Liver (tissue), 9 donors: ENCODE measurements around the gene LAMC2. TPM values are rescaled to one million over a fixed set of nuclear protein-coding genes. Genes with fewer than 3 reads are reported as not detected.

ENCODE experiments used
- DNase-seq: peaks from one replicate; pipeline ENCODE4 v3.0.0-alpha.2; 2017; ENCODE audit warnings: low spot score
- H3K27ac ChIP-seq, 2 donors: one replicate each; pipeline ENCODE4 v1.7.0; 2013; ENCODE audit warnings: inconsistent platforms in 2 of 2, low read length in 2 of 2, control low read depth in 1 of 2, low read depth in 1 of 2, mild to moderate bottlenecking in 1 of 2
- H3K27me3 ChIP-seq, 4 donors: one replicate each; pipeline versions ENCODE4 v1.6.1 to v1.7.0; 2013; ENCODE audit warnings: low read length in 3 of 4, inconsistent platforms in 1 of 4, mild to moderate bottlenecking in 1 of 4, moderate library complexity in 1 of 4; ENCODE audit not compliant: control insufficient read depth in 4 of 4, insufficient read depth in 4 of 4
- H3K36me3 ChIP-seq, 4 donors: one replicate each; pipeline versions ENCODE4 v1.6.1 to v1.7.0; 2013; ENCODE audit warnings: low read length in 3 of 4, mild to moderate bottlenecking in 3 of 4, low read depth in 1 of 4, moderate library complexity in 1 of 4; ENCODE audit not compliant: control insufficient read depth in 4 of 4, insufficient read depth in 3 of 4
- H3K4me1 ChIP-seq, 4 donors: one replicate each; pipeline versions ENCODE4 v1.6.1 to v1.7.0; 2013; ENCODE audit warnings: low read length in 3 of 4, mild to moderate bottlenecking in 3 of 4, moderate library complexity in 1 of 4; ENCODE audit not compliant: control insufficient read depth in 4 of 4, insufficient read depth in 4 of 4
- H3K4me3 ChIP-seq, 3 donors: one replicate each; pipeline versions ENCODE4 v1.6.1 to v1.7.0; 2013; ENCODE audit warnings: low read length in 3 of 3, control low read depth in 1 of 3, low read depth in 1 of 3, mild to moderate bottlenecking in 1 of 3
- H3K9ac ChIP-seq, 2 donors: one replicate each; pipeline ENCODE4 v1.7.0; 2013; ENCODE audit warnings: low read length in 2 of 2, mild to moderate bottlenecking in 2 of 2, moderate library complexity in 2 of 2, control low read depth in 1 of 2, low read depth in 1 of 2
- H3K9me3 ChIP-seq, 4 donors: one replicate each; pipeline versions ENCODE4 v1.6.1 to v1.7.0; 2013; ENCODE audit warnings: low read length in 3 of 4; ENCODE audit not compliant: control insufficient read depth in 4 of 4
- ATF3 ChIP-seq: IDR thresholded peaks from 2 replicates; pipeline ENCODE4 v1.6.1; 2016; ENCODE audit warnings: antibody characterized with exemption
- EGR1 ChIP-seq, 2 donors: IDR thresholded peaks; 2 replicates each; pipeline ENCODE4 v1.6.1; 2016 to 2018; ENCODE audit warnings: antibody characterized with exemption in 2 of 2, low read depth in 2 of 2
- FOXA1 ChIP-seq: IDR thresholded peaks from 2 replicates; pipeline ENCODE4 v1.6.1; 2016; ENCODE audit warnings: antibody characterized with exemption
- FOXA2 ChIP-seq: IDR thresholded peaks from 2 replicates; pipeline ENCODE4 v1.6.1; 2016; ENCODE audit warnings: antibody characterized with exemption
- GABPA ChIP-seq, 2 donors: IDR thresholded peaks in 1 of 2; conservative IDR thresholded peaks in 1 of 2; 2 replicates each; pipeline ENCODE4 v1.6.1; 2016; ENCODE audit warnings: antibody characterized with exemption in 2 of 2, mild to moderate bottlenecking in 1 of 2, moderate library complexity in 1 of 2
- HNF4A ChIP-seq, 2 donors: conservative IDR thresholded peaks; 2 replicates each; pipeline ENCODE4 v1.6.1; 2016; ENCODE audit warnings: antibody characterized with exemption in 2 of 2, mild to moderate bottlenecking in 2 of 2
- HNF4G ChIP-seq: IDR thresholded peaks from 2 replicates; pipeline ENCODE4 v1.6.1; 2016; ENCODE audit warnings: antibody characterized with exemption
- JUND ChIP-seq, 2 donors: IDR thresholded peaks; 2 replicates each; pipeline ENCODE4 v1.6.1; 2016; ENCODE audit warnings: antibody characterized with exemption in 2 of 2
- NR2F2 ChIP-seq: IDR thresholded peaks from 2 replicates; pipeline ENCODE4 v1.6.1; 2016; ENCODE audit warnings: antibody characterized with exemption
- RAD21 ChIP-seq, 2 donors: IDR thresholded peaks; 2 replicates each; pipeline ENCODE4 v1.6.1; 2016; ENCODE audit warnings: antibody characterized with exemption in 2 of 2, mild to moderate bottlenecking in 2 of 2
- SP1 ChIP-seq: IDR thresholded peaks from 2 replicates; pipeline ENCODE4 v1.6.1; 2018; ENCODE audit warnings: antibody characterized with exemption, mild to moderate bottlenecking
- TAF1 ChIP-seq: conservative IDR thresholded peaks from 2 replicates; pipeline ENCODE4 v1.6.1; 2016; ENCODE audit warnings: antibody characterized with exemption, mild to moderate bottlenecking
- ZBTB33 ChIP-seq: IDR thresholded peaks from 2 replicates; pipeline ENCODE4 v1.6.1; 2016; ENCODE audit warnings: antibody characterized with exemption
- WGBS: extraction: QIAGEN DNeasy Blood & Tissue Kit; methylation state at CpG from one replicate; pipeline ENCODE4 v1.1.7; 2013; 5-methylcytosine and 5-hydroxymethylcytosine counted together
- polyA plus RNA-seq, 2 donors: library from polyadenylated mRNA; stranded (reverse) in 1 of 2; unstranded in 1 of 2; fragments of 200-250 nt in 1 of 2; fragments of >200 nt in 1 of 2; fragmentation: Nextera tagmentation in 1 of 2; extraction: Ambion mirVana in 1 of 2; gene quantifications; one replicate each; pipeline versions ENCODE4 v1.2.1 to v1.2.3, GENCODE V29; 2013 to 2015
- total RNA-seq, 2 donors: library from RNA; depleted of rRNA; stranded (reverse); fragments of >200 nt; gene quantifications; one replicate each; pipeline ENCODE4 v1.2.3, GENCODE V29; 2014
- donor health status: healthy.
- donor health status: healthy.
- donor health status: healthy.
- donor health status: healthy.
- donor health status: healthy.

Gene LAMC2
- total and polyA plus RNA-seq, 4 donors = 0.05 to 0.42 (median 0.16) TPM

GRCh38 chr1:183237046-183237445, 51.0 kb downstream of the LAMC2 start (continued):
- no peak for TF ChIP-seq ZBTB33

- H3K9me3 ChIP-seq = no peaks in the 10 kb centered on the region
- H3K9ac ChIP-seq = no peak overlapping the region
- no peak for DNase-seq
- no peaks in the 10 kb centered on the region for H3K36me3 ChIP-seq
- no peak overlapping the region for H3K27ac ChIP-seq
- no peaks in the 10 kb centered on the region for H3K27me3 ChIP-seq
- no peak overlapping the region for H3K4me3 ChIP-seq
- 91% methylated on average over 2 of the region's 2 CpGs for WGBS
- H3K4me1 ChIP-seq = no peaks in the 10 kb centered on the region
- no peak for TF ChIP-seq EGR1 (IDR thresholded peaks at IDR 0.05; ENCODE audit: low read depth in 2 of 2)
These were observed 52.0 kb downstream of the LAMC2 start for GRCh38 chr1:183238071-183238470.

- Histone ChIP-seq H3K36me3 (no peaks in the 10 kb centered on the region), H3K27ac (no peak overlapping the region), H3K4me1 (no peaks in the 10 kb centered on the region), H3K9me3 (no peaks in the 10 kb centered on the region), H3K27me3 (no peaks in the 10 kb centered on the region), H3K4me3 (no peak overlapping the region), H3K9ac (no peak overlapping the region)
- DNase-seq = no peak
- no peak for TF ChIP-seq TAF1
- TF ChIP-seq HNF4G = no peak
- no peak for TF ChIP-seq GABPA (IDR thresholded peaks at IDR 0.05 in 1 of 2, conservative IDR thresholded peaks at IDR 0.05 in 1 of 2)
- TF ChIP-seq FOXA1 = no peak
- TF ChIP-seq ATF3 = no peak
- TF ChIP-seq HNF4A (conservative IDR thresholded peaks at IDR 0.05) = no peak
- no peak for TF ChIP-seq RAD21 (IDR thresholded peaks at IDR 0.05)
- no peak for TF ChIP-seq NR2F2
- TF ChIP-seq SP1 = no peak
- no peak for TF ChIP-seq ZBTB33
- no peak for TF ChIP-seq JUND (IDR thresholded peaks at IDR 0.05)
- no peak for TF ChIP-seq FOXA2
- WGBS = 86% methylated on average over 7 of the region's 7 CpGs
These were observed 53.2 kb downstream of the LAMC2 start for GRCh38 chr1:183239220-183239742.
